ENCODE data around the gene PRMT7. TPM values are rescaled to one million over a fixed set of nuclear protein-coding genes. Genes with fewer than 3 reads are reported as not detected.

Gene PRMT7
- total RNA-seq, 1 donor from 2014 or later: 30.0 TPM

DNA sequence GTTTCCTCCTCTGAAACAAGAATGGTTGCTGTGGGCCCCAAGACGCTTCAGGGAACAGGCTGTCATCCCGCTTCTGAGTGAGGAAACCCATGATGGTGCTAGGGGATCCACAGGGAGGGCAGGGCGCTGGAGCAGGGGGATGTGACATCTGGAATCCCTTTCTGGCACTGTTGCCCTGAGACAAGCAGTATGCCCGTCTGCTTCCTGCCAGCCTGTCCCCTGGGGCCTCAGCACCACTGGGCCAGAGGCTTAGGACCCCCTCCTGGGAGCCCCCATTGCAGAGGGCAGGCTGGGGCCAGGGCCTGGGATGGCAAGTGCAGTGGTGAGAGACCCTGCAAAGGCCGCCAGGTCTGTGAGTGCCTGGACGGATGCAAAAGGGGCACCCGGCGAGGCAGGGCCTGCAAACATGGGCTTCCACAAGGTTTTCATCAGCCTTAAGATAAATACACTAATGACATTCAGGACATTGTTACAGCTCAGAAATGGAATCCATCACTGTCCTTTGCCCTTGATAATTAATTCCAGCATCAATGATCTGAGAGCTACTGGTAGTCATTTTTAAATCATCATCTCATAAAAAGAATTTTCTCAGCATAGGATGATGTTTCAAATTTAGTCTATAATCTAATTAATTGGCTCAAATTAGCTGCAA, 51.6 kb downstream of the PRMT7 start:
- DNase-seq (no peak), ATAC-seq (no peak)
- Histone ChIP-seq H3K4me3 (no peak overlapping the region), H3K4me1 (peaks cover 8% of the 10 kb centered on the region), H3K36me3 (peaks cover 8% of the 10 kb centered on the region), H3K9me3 (no peaks in the 10 kb centered on the region), H3K27ac (no peak overlapping the region), H3K27me3 (no peaks in the 10 kb centered on the region)
- intact Hi-C loops (cut with DNase I): no loop called here
- TF ChIP-seq, protein P1, sequence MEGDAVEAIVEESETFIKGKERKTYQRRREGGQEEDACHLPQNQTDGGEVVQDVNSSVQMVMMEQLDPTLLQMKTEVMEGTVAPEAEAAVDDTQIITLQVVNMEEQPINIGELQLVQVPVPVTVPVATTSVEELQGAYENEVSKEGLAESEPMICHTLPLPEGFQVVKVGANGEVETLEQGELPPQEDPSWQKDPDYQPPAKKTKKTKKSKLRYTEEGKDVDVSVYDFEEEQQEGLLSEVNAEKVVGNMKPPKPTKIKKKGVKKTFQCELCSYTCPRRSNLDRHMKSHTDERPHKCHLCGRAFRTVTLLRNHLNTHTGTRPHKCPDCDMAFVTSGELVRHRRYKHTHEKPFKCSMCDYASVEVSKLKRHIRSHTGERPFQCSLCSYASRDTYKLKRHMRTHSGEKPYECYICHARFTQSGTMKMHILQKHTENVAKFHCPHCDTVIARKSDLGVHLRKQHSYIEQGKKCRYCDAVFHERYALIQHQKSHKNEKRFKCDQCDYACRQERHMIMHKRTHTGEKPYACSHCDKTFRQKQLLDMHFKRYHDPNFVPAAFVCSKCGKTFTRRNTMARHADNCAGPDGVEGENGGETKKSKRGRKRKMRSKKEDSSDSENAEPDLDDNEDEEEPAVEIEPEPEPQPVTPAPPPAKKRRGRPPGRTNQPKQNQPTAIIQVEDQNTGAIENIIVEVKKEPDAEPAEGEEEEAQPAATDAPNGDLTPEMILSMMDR (IDR thresholded peaks at IDR 0.05): no peak

DNA sequence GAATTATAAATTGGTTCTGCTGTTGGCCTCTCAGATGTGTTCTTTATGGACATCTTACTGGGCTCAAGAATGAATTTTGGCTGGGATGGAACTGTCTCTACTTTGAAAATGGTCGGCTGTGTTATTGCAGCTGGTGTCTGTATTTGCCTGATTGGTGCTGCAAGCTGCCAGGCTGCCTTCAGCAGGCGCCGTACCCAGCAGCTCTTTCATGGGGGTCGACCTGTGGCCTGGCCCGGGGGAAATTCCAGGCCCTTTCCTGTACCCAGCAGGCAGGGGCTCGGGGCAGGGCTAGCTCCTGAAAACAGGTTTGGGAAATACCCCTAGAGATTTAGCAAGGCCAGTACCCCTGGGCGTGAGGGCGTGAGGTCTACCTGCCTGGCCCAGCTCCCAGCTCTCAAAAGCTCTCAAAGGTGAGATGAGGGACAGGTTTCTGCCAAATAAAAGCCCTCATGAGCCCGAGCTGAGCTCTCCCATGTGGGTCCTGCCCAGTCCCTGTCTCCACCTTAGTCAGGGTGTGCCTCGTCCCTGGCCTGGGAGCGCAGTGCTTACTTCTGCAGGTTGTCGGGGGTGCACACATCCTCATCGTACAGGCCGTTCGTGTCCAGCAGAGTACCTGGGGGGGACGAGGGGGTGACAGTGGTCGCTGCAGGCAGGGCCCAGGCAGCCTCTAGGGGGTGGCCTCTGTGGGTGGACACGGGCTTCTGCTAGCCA, 52.3 kb downstream of the PRMT7 start:
- H3K9me3 ChIP-seq: no peaks in the 10 kb centered on the region
- TF ChIP-seq, protein P1 (IDR thresholded peaks at IDR 0.05): no peak
- H3K27me3 ChIP-seq: no peaks in the 10 kb centered on the region
- ATAC-seq (no peak), DNase-seq (no peak)
- intact Hi-C loops (cut with DNase I): no loop called here
- H3K4me3 ChIP-seq: no peak overlapping the region
- H3K36me3 ChIP-seq: peaks cover 1% of the 10 kb centered on the region
- H3K27ac ChIP-seq: no peak overlapping the region
- peaks cover 8% of the 10 kb centered on the region for H3K4me1 ChIP-seq

DNA sequence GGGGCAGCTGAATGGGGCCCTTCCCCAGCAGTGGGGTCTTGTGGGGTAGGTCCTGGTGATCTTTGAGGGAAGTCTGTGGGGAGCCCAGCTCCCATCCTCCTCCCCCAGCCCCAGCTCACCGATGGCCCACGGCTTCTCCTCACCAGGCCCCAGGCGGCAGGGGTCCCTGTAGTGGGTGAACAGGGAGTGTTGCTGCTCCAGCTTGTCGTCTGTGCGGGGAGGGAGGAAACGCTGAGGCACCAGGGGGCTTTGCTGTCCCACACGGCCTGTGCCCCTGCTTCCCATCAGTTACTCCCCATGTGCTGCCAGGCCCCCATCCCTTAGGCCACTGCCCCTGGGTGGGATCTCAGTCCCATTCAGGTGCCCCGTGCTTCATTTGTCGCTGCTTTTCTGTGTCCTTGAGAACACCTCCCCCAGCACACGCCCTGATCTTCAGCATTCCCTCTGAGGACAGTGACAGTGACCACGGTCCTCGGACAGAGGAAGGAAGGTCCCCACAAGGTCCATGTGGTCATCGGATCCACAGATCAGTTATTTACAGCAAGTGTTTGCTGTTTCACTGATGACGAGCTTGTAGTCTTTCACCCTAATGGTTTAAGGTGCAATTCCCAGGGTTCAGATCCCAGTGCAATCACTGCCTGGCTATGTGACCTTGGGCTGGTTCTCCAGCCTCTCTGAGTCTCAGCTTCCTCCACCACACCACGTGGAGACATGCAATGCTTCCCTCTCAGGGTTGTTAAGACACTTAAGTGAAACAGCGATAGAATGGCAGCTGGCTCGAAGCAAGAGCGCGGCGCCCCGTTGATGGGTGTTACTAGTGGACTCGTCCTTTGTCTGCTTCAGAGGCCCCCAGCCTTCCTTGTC, 53.1 kb downstream of the PRMT7 start:
- Histone ChIP-seq H3K9me3 (no peaks in the 10 kb centered on the region), H3K27me3 (no peaks in the 10 kb centered on the region), H3K4me3 (no peak overlapping the region), H3K27ac (no peak overlapping the region), H3K36me3 (no peaks in the 10 kb centered on the region), H3K4me1 (peaks cover 8% of the 10 kb centered on the region)
- intact Hi-C loops (cut with DNase I): no loop called here
- TF ChIP-seq, protein P1 (IDR thresholded peaks at IDR 0.05): no peak
- ATAC-seq (peak; percentile 40), DNase-seq (no peak)

DNA sequence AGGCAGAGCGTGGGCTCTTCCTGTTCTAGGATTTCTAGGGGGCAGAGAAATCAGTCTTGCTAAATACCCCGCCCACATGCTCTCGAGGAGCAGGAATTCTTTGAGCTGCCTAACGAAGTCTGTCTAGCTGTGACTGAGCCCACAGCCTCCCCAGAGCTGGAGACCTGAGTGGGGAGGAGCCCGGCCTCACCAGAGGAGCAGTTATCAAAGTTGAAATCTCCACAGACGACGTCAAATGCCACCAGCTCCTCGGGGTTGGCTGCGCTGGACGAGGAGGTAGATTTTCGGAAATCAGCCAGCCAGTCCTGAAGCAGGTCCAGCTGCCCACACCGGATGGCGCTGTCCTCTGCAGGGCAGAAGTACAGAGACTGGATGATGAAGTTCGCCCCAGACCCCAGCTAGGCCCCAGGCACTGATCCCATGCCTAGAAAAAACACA, 53.8 kb downstream of the PRMT7 start:
- TF ChIP-seq, protein P1 (IDR thresholded peaks at IDR 0.05): peak; percentile 16
- H3K4me1 ChIP-seq: peaks cover 8% of the 10 kb centered on the region
- no peak overlapping the region for H3K4me3 ChIP-seq
- H3K27me3 ChIP-seq: no peaks in the 10 kb centered on the region
- DNase-seq: no peak
- no peaks in the 10 kb centered on the region for H3K36me3 ChIP-seq
- no peak overlapping the region for H3K27ac ChIP-seq
- peak; percentile 39 for ATAC-seq
- intact Hi-C loops (cut with DNase I): no loop called here
- H3K9me3 ChIP-seq: no peaks in the 10 kb centered on the region

DNA sequence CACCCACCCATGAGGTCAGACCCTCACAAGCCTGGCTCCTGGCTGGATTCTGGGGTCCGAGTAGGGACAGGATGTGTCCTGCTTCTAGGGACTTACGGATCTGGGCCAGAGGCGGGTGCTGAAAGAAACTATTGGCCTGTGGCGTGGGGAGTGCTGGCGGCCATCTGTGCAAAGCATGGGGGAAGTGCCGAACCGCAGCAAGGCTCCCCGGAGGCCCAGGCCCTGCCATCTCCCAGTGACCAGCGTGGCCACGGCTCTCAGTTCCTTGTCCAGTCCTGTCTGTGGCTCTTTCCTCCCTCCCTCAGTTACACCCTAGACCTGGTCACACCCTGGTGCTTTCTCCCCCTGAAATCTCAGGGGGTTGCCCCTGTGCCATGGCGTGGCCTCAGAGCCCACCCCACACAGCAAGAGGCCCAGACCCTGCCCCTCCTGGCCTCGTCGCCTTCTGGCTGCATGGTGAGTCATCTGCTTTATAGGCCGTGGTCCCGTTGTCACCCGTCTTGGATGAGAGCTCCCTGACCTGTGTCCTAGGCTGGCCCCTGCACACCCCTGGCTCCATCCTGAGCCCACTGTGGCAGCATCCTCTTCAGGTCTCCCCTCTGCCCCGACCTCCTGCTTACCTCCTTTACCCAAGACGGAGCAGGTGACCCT, 54.5 kb downstream of the PRMT7 start:
- Histone ChIP-seq H3K27ac (no peak overlapping the region), H3K9me3 (no peaks in the 10 kb centered on the region), H3K36me3 (no peaks in the 10 kb centered on the region), H3K27me3 (no peaks in the 10 kb centered on the region), H3K4me1 (peaks cover 8% of the 10 kb centered on the region), H3K4me3 (no peak overlapping the region)
- intact Hi-C loops (cut with DNase I): no loop called here
- ATAC-seq (peak; percentile 68), DNase-seq (peak; percentile 80)
- TF ChIP-seq, protein P1 (IDR thresholded peaks at IDR 0.05): no peak

Data from upper lobe of right lung (tissue), 1 donor.